HFFc6 (cell line): Measurements from ENCODE around the gene ATP6V1A. TPM values are rescaled to one million over a fixed set of nuclear protein-coding genes. Genes with fewer than 3 reads are reported as not detected.

ENCODE experiments used
- DNase-seq: peaks from one replicate; pipeline ENCODE4 v3.0.0-alpha.2; 2018
- H3K27ac Mint-ChIP-seq: 2 replicates; pipeline ENCODE4 v1.8.0; 2020; ENCODE audit warnings: mild to moderate bottlenecking, mixed read lengths
- H3K27me3 Mint-ChIP-seq: 2 replicates; pipeline ENCODE4 v1.8.0; 2021; ENCODE audit warnings: mild to moderate bottlenecking, moderate library complexity, mixed read lengths; ENCODE audit not compliant: insufficient read depth
- H3K36me3 Mint-ChIP-seq: 2 replicates; pipeline ENCODE4 v1.8.0; 2021; ENCODE audit warnings: low read depth, mixed read lengths
- H3K4me1 Mint-ChIP-seq: 2 replicates; pipeline ENCODE4 v1.8.0; 2020; ENCODE audit warnings: low read depth, mixed read lengths
- H3K4me3 Mint-ChIP-seq: 2 replicates; pipeline ENCODE4 v1.8.0; 2020; ENCODE audit warnings: mild to moderate bottlenecking, moderate library complexity, mixed read lengths
- H3K9me3 Mint-ChIP-seq: 2 replicates; pipeline ENCODE4 v1.8.0; 2020; ENCODE audit warnings: mild to moderate bottlenecking, mixed read lengths
- CTCF ChIP-seq: fragments of 200-600 bp; sonication (generic); IDR thresholded peaks from 2 replicates; pipeline ENCODE4 v1.5.0; 2021; ENCODE audit warnings: antibody characterized with exemption, mild to moderate bottlenecking
- total RNA-seq, 6 experiments: library from RNA; stranded (reverse); fragmentation: NEBNext Ultra II Directional; extraction: Animal tissue kit (Norgen Biotek cat#: 25700); gene quantifications; 2 replicates in 1 of 6; 3 replicates in 5 of 6; pipeline ENCODE4 v1.2.3, GENCODE V29; 2021

Gene ATP6V1A
- total RNA-seq, 6 experiments from 2014 or later = 99.4 to 110 (median 101) TPM

GRCh38 chr3:113795693-113796092 is 48.9 kb downstream of the ATP6V1A start:
- no peaks in the 10 kb centered on the region for H3K27me3 Mint-ChIP-seq
- H3K9me3 Mint-ChIP-seq = no peaks in the 10 kb centered on the region
- H3K4me3 Mint-ChIP-seq = no peak overlapping the region
- no peak overlapping the region for H3K27ac Mint-ChIP-seq
- H3K4me1 Mint-ChIP-seq = peaks cover 13% of the 10 kb centered on the region
- no peak for DNase-seq
- H3K36me3 Mint-ChIP-seq = peaks cover 19% of the 10 kb centered on the region
- TF ChIP-seq CTCF = peak; percentile 58

DNA sequence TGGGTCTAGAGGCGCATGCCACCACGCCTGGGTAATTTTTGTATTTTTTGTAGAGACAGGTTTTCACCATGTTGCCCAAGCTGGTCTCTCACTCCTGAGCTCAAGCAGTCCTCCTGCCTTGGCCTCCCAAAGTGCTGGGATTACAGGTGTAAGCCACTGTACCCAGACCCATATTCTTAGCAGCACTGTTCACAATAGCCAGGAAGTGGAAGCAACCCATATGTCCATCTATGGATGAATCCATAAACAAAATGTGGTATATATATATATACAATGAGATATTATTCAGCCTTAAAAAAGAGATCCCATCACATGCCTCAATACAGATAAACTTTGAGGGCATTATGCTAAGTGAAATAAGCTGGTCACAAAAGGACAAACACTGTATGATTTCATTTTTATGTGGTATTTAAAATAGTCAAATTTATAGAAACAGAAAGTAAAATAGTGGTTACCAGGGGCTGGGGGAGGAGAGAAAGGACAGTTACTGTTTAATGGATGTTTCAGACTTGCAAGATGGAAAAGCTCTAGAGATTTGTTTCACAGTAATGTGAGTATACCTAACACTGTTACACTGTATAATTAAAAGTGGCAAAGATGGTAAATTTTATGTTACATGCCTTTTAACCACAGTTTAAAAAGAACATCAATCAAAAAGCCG is 56.1 kb downstream of the ATP6V1A start:
- H3K36me3 Mint-ChIP-seq = peaks cover 10% of the 10 kb centered on the region
- H3K27ac Mint-ChIP-seq = no peak overlapping the region
- TF ChIP-seq CTCF = no peak
- H3K9me3 Mint-ChIP-seq = no peaks in the 10 kb centered on the region
- H3K4me1 Mint-ChIP-seq = no peaks in the 10 kb centered on the region
- DNase-seq = no peak
- no peaks in the 10 kb centered on the region; the same call in 1 of the 2 replicates for H3K27me3 Mint-ChIP-seq
- no peak overlapping the region for H3K4me3 Mint-ChIP-seq

DNA sequence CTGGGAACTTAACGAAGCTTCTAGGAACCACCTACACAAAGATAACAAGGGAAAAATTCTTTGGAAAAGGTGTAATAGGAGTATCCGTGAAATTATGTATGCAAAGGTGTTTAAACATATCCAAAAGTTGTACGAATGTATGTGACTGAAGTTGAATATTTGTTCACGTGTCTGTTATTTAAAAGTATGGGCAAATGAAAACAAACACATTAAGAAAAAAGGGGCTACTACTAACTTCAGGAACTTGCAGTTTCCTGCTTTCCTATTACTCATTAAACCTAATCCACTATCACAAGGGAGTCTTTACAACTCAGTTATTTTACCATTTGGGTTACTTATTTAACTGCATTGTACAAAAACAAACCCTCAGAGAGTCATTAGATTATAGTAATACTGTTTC is 57.8 kb downstream of the ATP6V1A start:
- Mint-ChIP-seq H3K4me3 (no peak overlapping the region), H3K4me1 (no peaks in the 10 kb centered on the region), H3K27me3 (no peaks in the 10 kb centered on the region; the same call in 1 of the 2 replicates), H3K9me3 (no peaks in the 10 kb centered on the region), H3K36me3 (peaks cover 10% of the 10 kb centered on the region), H3K27ac (no peak overlapping the region)
- DNase-seq = no peak
- TF ChIP-seq CTCF = no peak

DNA sequence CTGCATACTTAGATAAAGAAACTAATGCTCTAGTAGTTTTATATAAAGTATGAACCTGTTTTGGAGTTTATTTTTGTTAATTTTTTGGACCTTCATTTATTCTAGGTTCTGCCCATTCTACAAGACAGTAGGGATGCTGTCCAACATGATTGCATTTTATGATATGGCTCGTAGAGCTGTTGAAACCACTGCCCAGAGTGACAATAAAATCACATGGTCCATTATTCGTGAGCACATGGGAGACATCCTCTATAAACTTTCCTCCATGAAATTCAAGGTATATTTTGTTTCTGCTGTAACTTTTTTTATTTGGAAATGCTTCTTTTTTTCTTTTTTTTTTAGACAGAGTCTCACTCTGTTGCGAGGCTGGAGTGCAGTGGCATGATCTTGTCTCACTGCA is 58.4 kb downstream of the ATP6V1A start:
- H3K9me3 Mint-ChIP-seq = no peaks in the 10 kb centered on the region
- H3K27me3 Mint-ChIP-seq = no peaks in the 10 kb centered on the region; the same call in 1 of the 2 replicates
- no peak overlapping the region for H3K4me3 Mint-ChIP-seq
- no peak for TF ChIP-seq CTCF
- peaks cover 9% of the 10 kb centered on the region for H3K36me3 Mint-ChIP-seq
- no peaks in the 10 kb centered on the region for H3K4me1 Mint-ChIP-seq
- DNase-seq = no peak
- H3K27ac Mint-ChIP-seq = no peak overlapping the region

DNA sequence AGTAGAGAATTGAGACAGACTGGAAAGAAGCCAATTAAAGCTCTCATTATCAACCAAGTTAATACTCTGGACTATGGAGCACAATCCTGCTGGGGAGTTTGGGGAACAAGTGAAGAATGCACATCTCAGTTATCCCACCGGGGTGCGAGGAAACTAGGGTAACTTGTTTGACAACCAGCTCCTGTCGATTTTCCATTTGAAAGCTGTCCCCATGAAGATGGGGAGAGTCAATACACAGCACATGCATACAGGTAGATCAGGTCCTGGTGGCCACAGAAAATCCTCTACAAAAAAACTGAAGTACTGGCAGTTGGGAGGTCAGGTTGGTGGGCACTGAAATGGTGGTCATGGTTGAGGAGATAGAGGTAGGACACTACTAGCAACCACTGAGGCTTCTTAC is 66.0 kb downstream of the ATP6V1A start:
- DNase-seq = no peak
- no peak for TF ChIP-seq CTCF
- Mint-ChIP-seq H3K27ac (no peak overlapping the region), H3K36me3 (peaks cover 23% of the 10 kb centered on the region; the same call in 1 of the 2 replicates), H3K4me3 (no peak overlapping the region), H3K9me3 (no peaks in the 10 kb centered on the region), H3K27me3 (no peaks in the 10 kb centered on the region), H3K4me1 (no peaks in the 10 kb centered on the region)
